Right atrium auricular region (tissue), 2 donors: ENCODE measurements around the gene TF. TPM values are rescaled to one million over a fixed set of nuclear protein-coding genes. Genes with fewer than 3 reads are reported as not detected.
"Not testable (repeated sequence)": the region's sequence is repeated elsewhere in the genome, so short reads cannot be mapped to it uniquely, and the experiment has no call there.

Experiments
- DNase-seq: peaks from one replicate; pipeline ENCODE4 v3.0.0-alpha.2; 2019; ENCODE audit warnings: low spot score
- H3K27ac ChIP-seq, 2 donors: fragments of 200-600 bp; sonication (generic); 1 replicate in 1 of 2; 2 replicates in 1 of 2; pipeline ENCODE4 v1.5.1; 2016 to 2019
- H3K27me3 ChIP-seq, 2 donors: fragments of 200-600 bp; sonication (generic); one replicate each; pipeline versions ENCODE4 v1.5.1 to v1.6.0; 2017 to 2019
- H3K36me3 ChIP-seq: fragments of 200-600 bp; sonication (generic); one replicate; pipeline ENCODE4 v1.5.1; 2016
- H3K4me1 ChIP-seq, 2 donors: fragments of 200-600 bp; sonication (generic); one replicate each; pipeline versions ENCODE4 v1.5.1 to v1.6.0; 2017 to 2019
- H3K4me3 ChIP-seq, 2 donors: fragments of 200-600 bp; sonication (generic); 1 replicate in 1 of 2; 2 replicates in 1 of 2; pipeline ENCODE4 v1.5.1; 2017 to 2019; ENCODE audit warnings: mild to moderate bottlenecking in 1 of 2, moderate library complexity in 1 of 2
- H3K9me3 ChIP-seq, 2 donors: fragments of 200-600 bp; sonication (generic); one replicate each; pipeline ENCODE4 v1.5.1; 2019
- CTCF ChIP-seq, 2 donors: fragments of 200-600 bp; sonication (generic); IDR thresholded peaks; one replicate each; pipeline ENCODE4 v1.5.1; 2019; ENCODE audit warnings: antibody characterized with exemption in 2 of 2
- total RNA-seq, 2 donors: library from RNA; depleted of rRNA; stranded (reverse); fragments of >200 nt; gene quantifications; one replicate each; pipeline ENCODE4 v1.1.0, GENCODE V29; 2016

TF gene
- total RNA-seq, 2 donors from 2014 or later = 4.1 TPM; not detected in 1

GRCh38 chr3:133712017-133712416, 34.2 kb upstream of the TF start:
- Histone ChIP-seq H3K36me3 (no peaks in the 10 kb centered on the region), H3K27ac (no peak overlapping the region), H3K4me1 (no peaks in the 10 kb centered on the region), H3K9me3 (no peaks in the 10 kb centered on the region), H3K27me3 (no peaks in the 10 kb centered on the region), H3K4me3 (no peak overlapping the region)
- no peak for DNase-seq
- no peak for TF ChIP-seq CTCF (IDR thresholded peaks at IDR 0.05)

GRCh38 chr3:133713347-133713746, 32.8 kb upstream of the TF start:
- Histone ChIP-seq H3K9me3 (no peaks in the 10 kb centered on the region), H3K4me1 (no peaks in the 10 kb centered on the region), H3K36me3 (no peaks in the 10 kb centered on the region), H3K27ac (no peak overlapping the region), H3K4me3 (no peak overlapping the region), H3K27me3 (no peaks in the 10 kb centered on the region)
- no peak for DNase-seq
- no peak for TF ChIP-seq CTCF (IDR thresholded peaks at IDR 0.05)

- no peak for TF ChIP-seq CTCF (IDR thresholded peaks at IDR 0.05)
- no peaks in the 10 kb centered on the region for H3K4me1 ChIP-seq
- peaks cover 0 to 7% of the 10 kb centered on the region in 2 donors for H3K9me3 ChIP-seq
- H3K36me3 ChIP-seq = no peaks in the 10 kb centered on the region
- no peaks in the 10 kb centered on the region for H3K27me3 ChIP-seq
- H3K4me3 ChIP-seq = no peak overlapping the region
- DNase-seq = no peak
- no peak overlapping the region for H3K27ac ChIP-seq
Observed at GRCh38 chr3:133717424-133717823, 28.8 kb upstream of the TF start.

- H3K27me3 ChIP-seq = no peaks in the 10 kb centered on the region
- peaks cover 0 to 16% of the 10 kb centered on the region in 2 donors for H3K9me3 ChIP-seq
- no peaks in the 10 kb centered on the region for H3K36me3 ChIP-seq
- H3K27ac ChIP-seq = no peak overlapping the region
- TF ChIP-seq CTCF (IDR thresholded peaks at IDR 0.05) = no peak
- H3K4me3 ChIP-seq = no peak overlapping the region
- H3K4me1 ChIP-seq = no peaks in the 10 kb centered on the region
- no peak for DNase-seq
Observed at GRCh38 chr3:133722935-133723334, 23.3 kb upstream of the TF start.

GRCh38 chr3:133730993-133731392, 15.2 kb upstream of the TF start:
- no peak overlapping the region for H3K4me3 ChIP-seq
- no peaks in the 10 kb centered on the region for H3K9me3 ChIP-seq
- no peaks in the 10 kb centered on the region for H3K36me3 ChIP-seq
- no peaks in the 10 kb centered on the region for H3K4me1 ChIP-seq
- no peak for TF ChIP-seq CTCF (IDR thresholded peaks at IDR 0.05)
- no peaks in the 10 kb centered on the region for H3K27me3 ChIP-seq
- no peak overlapping the region for H3K27ac ChIP-seq
- no peak for DNase-seq

- H3K4me1 ChIP-seq, H3K4me3 ChIP-seq, H3K27me3 ChIP-seq, H3K27ac ChIP-seq, H3K36me3 ChIP-seq, DNase-seq, H3K9me3 ChIP-seq: not testable (repeated sequence)
Observed at GRCh38 chr3:133732231-133732630, 14.0 kb upstream of the TF start.
